Right ventricle myocardium inferior (tissue), 1 donor: ENCODE results near the gene SCAANT1. TPM values are rescaled to one million over a fixed set of nuclear protein-coding genes. Genes with fewer than 3 reads are reported as not detected.

Source experiments
- ATAC-seq: fragments of 200-7000 bp; cut with Tn5 transposase; one replicate; pipeline ENCODE4 v1.9.1; 2020; ENCODE audit warnings: mild to moderate bottlenecking, moderate library complexity
- DNase-seq: peaks from one replicate; pipeline ENCODE4 v3.0.0; 2021; ENCODE audit errors: missing footprints
- intact Hi-C: fragments of 100-400 bp; cut with DNase I; formaldehyde crosslinking; loops from one replicate; pipeline ENCODE4 v1.11.0; 2022
- total RNA-seq: library from RNA; stranded (reverse); fragmentation: NEBNext Ultra II Directional; extraction: Animal tissue kit (Norgen Biotek cat#: 25700); gene quantifications from one replicate; pipeline ENCODE4 v1.2.1, GENCODE V29; 2021
- donor health status: DM: no; HTN: yes; CAD: no; lungs with severe emphysema.

SCAANT1 gene
- total RNA-seq, 1 donor from 2014 or later, result not detected

GRCh38 chr3:63937661-63938651, 25.8 kb upstream of the SCAANT1 start:
- ATAC-seq (peak; percentile 42), DNase-seq (no peak)
- intact Hi-C loops, result no loop called here

GRCh38 chr3:63936925-63937324, 24.7 kb upstream of the SCAANT1 start:
- DNase-seq, result no peak
- intact Hi-C loops, result no loop called here
- no peak for ATAC-seq

- no peak for DNase-seq
- peak; percentile 25 for ATAC-seq
- intact Hi-C loops, result no loop called here
Measured at GRCh38 chr3:63934041-63934866, 22.1 kb upstream of the SCAANT1 start.

- DNase-seq, result no peak
- ATAC-seq, result no peak
- intact Hi-C loops, result no loop called here
Measured at GRCh38 chr3:63933459-63933858, 21.3 kb upstream of the SCAANT1 start.

- ATAC-seq (no peak), DNase-seq (no peak)
- intact Hi-C loops, result no loop called here
Measured at GRCh38 chr3:63932509-63933212, 20.5 kb upstream of the SCAANT1 start.

GRCh38 chr3:63931290-63931689, 19.1 kb upstream of the SCAANT1 start:
- DNase-seq, result no peak
- ATAC-seq, result no peak
- intact Hi-C loops, result no loop called here

GRCh38 chr3:63927422-63928280, 15.5 kb upstream of the SCAANT1 start:
- intact Hi-C loops, result no loop called here
- ATAC-seq, result no peak
- DNase-seq, result no peak

GRCh38 chr3:63926309-63926708, 14.1 kb upstream of the SCAANT1 start:
- ATAC-seq, result no peak
- intact Hi-C loops, result no loop called here
- DNase-seq, result no peak

- intact Hi-C loops, result no loop called here
- ATAC-seq (no peak), DNase-seq (no peak)
Measured at GRCh38 chr3:63922491-63923199, 10.5 kb upstream of the SCAANT1 start.

GRCh38 chr3:63921741-63922482, 9.7 kb upstream of the SCAANT1 start:
- intact Hi-C loops, result no loop called here
- ATAC-seq, result no peak
- no peak for DNase-seq

GRCh38 chr3:63920001-63920400, 7.8 kb upstream of the SCAANT1 start:
- ATAC-seq, result no peak
- no peak for DNase-seq
- intact Hi-C loops, result no loop called here

GRCh38 chr3:63918321-63918720, 6.1 kb upstream of the SCAANT1 start:
- ATAC-seq (no peak), DNase-seq (no peak)
- intact Hi-C loops, result no loop called here

- intact Hi-C loops, result loop anchor here (5.0 kb wide), 1 partner anchor 48 kb away; no protein-coding TSS in a partner anchor
- DNase-seq (no peak), ATAC-seq (no peak)
Measured at GRCh38 chr3:63914312-63914711, 2.1 kb upstream of the SCAANT1 start.

- intact Hi-C loops, result loop anchor here (2.0 to 5.0 kb wide), 2 partner anchors 49 to 80 kb away; no protein-coding TSS in a partner anchor
- DNase-seq (peak; percentile 77), ATAC-seq (peak; percentile 6)
Measured at GRCh38 chr3:63912768-63913588, 795 bp upstream of the SCAANT1 start.

- ATAC-seq (no peak), DNase-seq (no peak)
- intact Hi-C loops, result loop anchor here (5.0 kb wide), 1 partner anchor 51 kb away; no protein-coding TSS in a partner anchor
Measured at GRCh38 chr3:63911509-63911872, 692 bp downstream of the SCAANT1 start.

GRCh38 chr3:63910891-63911290, 1.3 kb downstream of the SCAANT1 start:
- ATAC-seq (no peak), DNase-seq (no peak)
- intact Hi-C loops, result loop anchor here (5.0 kb wide), 1 partner anchor 51 kb away; no protein-coding TSS in a partner anchor
